Natural killer cell (primary cell): ENCODE results near the gene APOA1. TPM values are rescaled to one million over a fixed set of nuclear protein-coding genes. Genes with fewer than 3 reads are reported as not detected.

Experiments
- ATAC-seq, 3 donors: fragments of 150-1000 bp in 2 of 3; fragments of 200-7000 bp in 1 of 3; cut with Tn5 transposase; 1 replicate in 1 of 3; 2 replicates in 2 of 3; pipeline ENCODE4 v1.10.0; 2021; ENCODE audit warnings: mild to moderate bottlenecking in 2 of 3, moderate library complexity in 2 of 3
- DNase-seq, 2 donors: peaks; one replicate each; pipeline versions ENCODE4 v3.0.0 to v3.0.0-alpha.2; 2013 to 2021; ENCODE audit warnings: mixed read lengths in 1 of 2
- H3K27ac ChIP-seq: one replicate; pipeline ENCODE4 v1.5.1; 2013; ENCODE audit warnings: mild to moderate bottlenecking, low read length
- H3K27me3 ChIP-seq: one replicate; pipeline ENCODE4 v1.6.1; 2013; ENCODE audit warnings: low read length; ENCODE audit not compliant: control insufficient read depth, insufficient read depth
- H3K36me3 ChIP-seq: one replicate; pipeline ENCODE4 v1.6.1; 2013; ENCODE audit warnings: low read length; ENCODE audit not compliant: control insufficient read depth, insufficient read depth
- H3K4me1 ChIP-seq: one replicate; pipeline ENCODE4 v1.6.1; 2013; ENCODE audit warnings: low read length; ENCODE audit not compliant: control insufficient read depth, insufficient read depth
- H3K4me3 ChIP-seq: one replicate; pipeline ENCODE4 v1.5.1; 2013; ENCODE audit warnings: low read length
- H3K9me3 ChIP-seq: one replicate; pipeline ENCODE4 v1.6.1; 2013; ENCODE audit warnings: low read length; ENCODE audit not compliant: control insufficient read depth, insufficient read depth
- H3K27ac Mint-ChIP-seq, 2 donors: one replicate each; pipeline ENCODE4 v1.8.0; 2022; ENCODE audit warnings: mild to moderate bottlenecking in 2 of 2, mixed read lengths in 2 of 2, moderate library complexity in 1 of 2
- H3K27me3 Mint-ChIP-seq, 2 donors: one replicate each; pipeline ENCODE4 v1.8.0; 2022; ENCODE audit warnings: low read depth in 2 of 2, mixed read lengths in 2 of 2
- H3K36me3 Mint-ChIP-seq: one replicate; pipeline ENCODE4 v1.8.0; 2022; ENCODE audit warnings: mixed read lengths
- H3K4me1 Mint-ChIP-seq, 2 donors: one replicate each; pipeline ENCODE4 v1.8.0; 2022; ENCODE audit warnings: mixed read lengths in 2 of 2
- H3K4me3 Mint-ChIP-seq: one replicate; pipeline ENCODE4 v1.8.0; 2022; ENCODE audit warnings: mild to moderate bottlenecking, moderate library complexity, mixed read lengths
- H3K9me3 Mint-ChIP-seq, 2 donors: one replicate each; pipeline ENCODE4 v1.8.0; 2022; ENCODE audit warnings: mixed read lengths in 2 of 2
- CTCF ChIP-seq: fragments of 200-600 bp; IDR thresholded peaks from one replicate; pipeline ENCODE4 v1.8.0; 2022; ENCODE audit warnings: antibody characterized with exemption
- WGBS: methylation state at CpG from one replicate; pipeline ENCODE4 v1.1.7; 2013; ENCODE audit warnings: missing lambda C conversion rate; ENCODE audit not compliant: insufficient coverage; 5-methylcytosine and 5-hydroxymethylcytosine counted together
- intact Hi-C: fragments of 100-400 bp; cut with micrococcal nuclease; formaldehyde crosslinking; loops from one replicate; pipeline ENCODE4 v1.14.2; 2022
- total RNA-seq, 4 donors: library from RNA; stranded (reverse); fragments of 120-200 nt in 1 of 4; gene quantifications; one replicate each; pipeline versions ENCODE4 v1.2.3 to v1.2.4, GENCODE V29; 2013 to 2022

Gene APOA1
- total RNA-seq, 3 donors from 2014 or later (not counting 1 experiment from before 2014, with no cell fraction given), result 0.54 to 0.87 TPM; not detected in 1

GRCh38 chr11:116786326-116786725 lies 51.1 kb downstream of the APOA1 start:
- WGBS, result 94% methylated on average over 2 of the region's 2 CpGs
- DNase-seq, result no peak
- Histone ChIP-seq H3K36me3 (peaks cover 51% of the 10 kb centered on the region), H3K27me3 (no peaks in the 10 kb centered on the region), H3K27ac (no peak overlapping the region), H3K4me3 (no peak overlapping the region), H3K4me1 (peaks cover 25% of the 10 kb centered on the region), H3K9me3 (no peaks in the 10 kb centered on the region)
- intact Hi-C loops, result loop anchor here (2.0 kb wide), 1 partner anchor 14 kb away; the partner anchor contains the start of gene BUD13
- Mint-ChIP-seq H3K4me1 (peaks cover 30 to 46% of the 10 kb centered on the region in 2 donors), H3K27me3 (no peaks in the 10 kb centered on the region), H3K9me3 (no peaks in the 10 kb centered on the region), H3K36me3 (peaks cover 19% of the 10 kb centered on the region), H3K27ac (peak overlapping the region; percentile 96 to 97), H3K4me3 (peak overlapping the region; percentile 91)
- ATAC-seq, result no peak
- TF ChIP-seq CTCF, result no peak

Other genes with a start within 250 kb of the APOA1 start
- gene BUD13, start 64.6 kb downstream of the APOA1 start, total RNA-seq, result 10 to 100 TPM; 13.5 to 16.0 (median 13.7) TPM
- 100 to 1,000 TPM in 1 of 3 donors, 10 to 100 TPM in 2; 92.0 to 107 (median 92.6) TPM for gene ZPR1, start 49.6 kb downstream of the APOA1 start, total RNA-seq
- not detected for gene APOA5, start 45.7 kb downstream of the APOA1 start, total RNA-seq
- not detected for gene APOA4, start 14.3 kb downstream of the APOA1 start, total RNA-seq
- not detected for gene APOC3, start 7.7 kb downstream of the APOA1 start, total RNA-seq